NCI-H146 treated with DMSO at 0.1 percent for 48 hours (cell line): ENCODE measurements around the gene ESPNL.
A peak's percentile ranks its signal among the peaks of the same experiment; 100 is the strongest.

Source experiments
- DNase-seq: peaks from one replicate; lab custom pipeline; 2025; ENCODE audit not compliant: unreplicated experiment; lab: John Stamatoyannopoulos, UW

The ESPNL gene

GRCh38 chr2:238155761-238156694 lies 55.9 kb downstream of the ESPNL start:
- DNase-seq = no peak

GRCh38 chr2:238157506-238158017 lies 57.4 kb downstream of the ESPNL start:
- DNase-seq = no peak

- no peak for DNase-seq
These were observed 57.9 kb downstream of the ESPNL start for GRCh38 chr2:238158018-238158508.

- peak; percentile 15 for DNase-seq
These were observed 58.5 kb downstream of the ESPNL start, which contains the start of gene ERFE for GRCh38 chr2:238158509-238159070. Gene ERFE (plus strand): TSS chr2:238158970. CDS start chr2:238159008, 38 bp downstream.

- DNase-seq = no peak
These were observed 59.0 kb downstream of the ESPNL start for GRCh38 chr2:238159071-238159539.

- no peak for DNase-seq
These were observed 59.6 kb downstream of the ESPNL start for GRCh38 chr2:238159661-238160205.

GRCh38 chr2:238160206-238161129 lies 60.3 kb downstream of the ESPNL start:
- DNase-seq = no peak

- DNase-seq = no peak
These were observed 61.3 kb downstream of the ESPNL start for GRCh38 chr2:238161291-238162051.

- no peak for DNase-seq
These were observed 62.2 kb downstream of the ESPNL start for GRCh38 chr2:238162251-238162845.

GRCh38 chr2:238162846-238163441 lies 62.8 kb downstream of the ESPNL start:
- DNase-seq = no peak

GRCh38 chr2:238163481-238164198 lies 63.5 kb downstream of the ESPNL start:
- no peak for DNase-seq

GRCh38 chr2:238164906-238165287 lies 64.8 kb downstream of the ESPNL start:
- no peak for DNase-seq

- no peak for DNase-seq
These were observed 65.3 kb downstream of the ESPNL start for GRCh38 chr2:238165288-238165921.

GRCh38 chr2:238166391-238167343 lies 66.5 kb downstream of the ESPNL start:
- no peak for DNase-seq

GRCh38 chr2:238167344-238167715 lies 67.2 kb downstream of the ESPNL start:
- DNase-seq = no peak

- no peak for DNase-seq
These were observed 67.6 kb downstream of the ESPNL start for GRCh38 chr2:238167761-238168160.
